GM12874 (cell line): ENCODE data around the gene ATF5.

Experiments
- TF ChIP-seq, protein P1 (sequence below): IDR thresholded peaks from 2 replicates; pipeline ENCODE4 v1.5.1; 2011; ENCODE audit warnings: low read depth, mild to moderate bottlenecking, control low read depth, low read length, moderate library complexity; ENCODE audit not compliant: insufficient read depth

The ATF5 gene

DNA sequence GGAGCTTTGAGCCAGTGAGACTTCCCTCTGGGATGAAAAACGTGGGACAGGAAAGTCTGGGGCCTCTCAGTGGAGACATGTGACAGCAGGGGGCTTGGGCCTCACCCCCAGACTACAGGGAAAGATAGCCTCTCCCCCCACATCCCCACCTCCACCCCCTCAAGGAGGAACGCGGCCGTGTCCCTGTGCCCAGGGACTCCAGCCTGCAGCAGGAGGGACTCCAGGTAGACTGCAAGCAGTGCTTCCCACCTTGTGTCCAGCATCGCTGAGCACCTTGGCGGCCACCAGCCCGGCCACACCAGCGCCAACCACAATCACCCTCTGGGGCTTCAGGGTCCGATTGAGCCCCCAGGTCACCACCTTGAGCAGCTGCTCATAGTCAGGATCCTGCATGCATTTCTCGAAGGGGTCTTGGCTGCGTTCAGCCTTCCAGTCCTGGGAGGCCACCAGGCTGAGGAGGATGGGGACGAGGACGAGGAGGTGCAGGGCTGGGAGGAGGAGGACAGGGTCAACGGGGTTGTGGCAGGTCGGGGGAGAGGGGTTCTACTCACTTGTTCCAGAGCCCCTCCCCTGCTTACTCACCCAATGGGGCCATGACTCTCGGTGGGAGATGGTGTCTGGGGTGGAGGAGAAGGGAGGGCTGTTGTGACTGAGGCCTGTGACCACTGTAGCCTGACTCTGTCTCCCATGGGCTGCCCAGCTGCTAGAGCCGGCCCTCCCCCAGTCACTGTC lies 33.3 kb upstream of the ATF5 start:
- TF ChIP-seq, protein P1, sequence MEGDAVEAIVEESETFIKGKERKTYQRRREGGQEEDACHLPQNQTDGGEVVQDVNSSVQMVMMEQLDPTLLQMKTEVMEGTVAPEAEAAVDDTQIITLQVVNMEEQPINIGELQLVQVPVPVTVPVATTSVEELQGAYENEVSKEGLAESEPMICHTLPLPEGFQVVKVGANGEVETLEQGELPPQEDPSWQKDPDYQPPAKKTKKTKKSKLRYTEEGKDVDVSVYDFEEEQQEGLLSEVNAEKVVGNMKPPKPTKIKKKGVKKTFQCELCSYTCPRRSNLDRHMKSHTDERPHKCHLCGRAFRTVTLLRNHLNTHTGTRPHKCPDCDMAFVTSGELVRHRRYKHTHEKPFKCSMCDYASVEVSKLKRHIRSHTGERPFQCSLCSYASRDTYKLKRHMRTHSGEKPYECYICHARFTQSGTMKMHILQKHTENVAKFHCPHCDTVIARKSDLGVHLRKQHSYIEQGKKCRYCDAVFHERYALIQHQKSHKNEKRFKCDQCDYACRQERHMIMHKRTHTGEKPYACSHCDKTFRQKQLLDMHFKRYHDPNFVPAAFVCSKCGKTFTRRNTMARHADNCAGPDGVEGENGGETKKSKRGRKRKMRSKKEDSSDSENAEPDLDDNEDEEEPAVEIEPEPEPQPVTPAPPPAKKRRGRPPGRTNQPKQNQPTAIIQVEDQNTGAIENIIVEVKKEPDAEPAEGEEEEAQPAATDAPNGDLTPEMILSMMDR: no peak

DNA sequence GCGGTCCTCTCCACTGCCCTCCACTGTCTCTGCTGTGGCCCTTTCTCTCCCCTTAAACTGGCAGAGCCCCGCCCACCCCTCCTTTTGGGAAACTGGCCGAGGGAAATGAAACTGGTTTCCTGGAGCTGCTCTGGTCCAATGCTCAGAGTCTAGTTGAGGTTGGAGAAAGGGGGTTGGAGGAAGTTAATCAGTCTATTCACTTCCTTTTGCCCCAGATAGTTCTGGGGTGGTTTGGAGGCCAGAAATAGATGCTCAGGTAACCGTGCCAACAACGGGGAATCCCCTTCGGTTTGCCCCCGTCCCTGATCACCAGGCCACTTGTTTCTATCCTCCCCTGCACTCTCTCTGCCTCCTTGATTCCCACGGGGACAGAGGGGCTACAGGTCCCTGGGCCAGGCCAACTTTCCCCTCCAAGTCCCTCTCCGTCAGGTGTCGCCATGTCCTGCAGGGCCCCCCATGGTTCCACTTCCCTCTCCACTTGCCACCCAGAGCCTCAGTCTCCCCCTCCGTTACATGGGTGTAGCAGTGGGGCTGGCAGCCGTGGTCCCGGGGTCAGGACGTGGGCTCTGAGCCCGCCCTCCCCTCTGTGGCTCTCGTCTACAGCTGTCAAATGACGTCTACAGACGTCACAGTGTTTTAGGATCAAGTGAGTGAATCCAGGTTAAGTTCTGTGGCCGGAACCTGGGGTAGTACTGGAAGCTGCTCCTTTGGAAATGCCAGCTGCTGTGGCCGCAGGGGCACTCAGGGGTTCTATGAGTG lies 32.0 kb upstream of the ATF5 start, which contains the start of gene IL4I1:
TSS of gene IL4I1 (minus strand) at position 25 of the 759 bp plus-strand sequence. CDS start 727 bp downstream, outside the sequence.
- TF ChIP-seq, protein P1: no peak

DNA sequence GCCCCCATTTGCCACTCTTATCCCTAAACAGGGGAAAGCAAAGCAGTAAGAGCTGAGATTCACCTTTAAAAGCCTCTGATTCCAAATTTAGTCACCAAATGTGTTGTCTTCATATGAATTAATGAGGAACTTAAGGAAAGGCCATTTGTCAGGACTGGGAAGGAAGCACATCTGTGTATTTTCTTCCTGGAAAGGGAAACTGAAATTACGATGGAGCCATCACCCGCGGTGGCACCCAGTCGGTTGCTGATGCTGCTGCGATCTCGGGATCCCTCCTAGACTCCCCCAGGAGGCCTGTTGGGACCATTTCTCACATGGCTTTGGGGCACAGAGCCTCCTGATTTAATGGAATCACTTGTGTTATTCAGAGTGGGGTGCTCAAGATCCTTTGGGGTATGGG lies 24.9 kb upstream of the ATF5 start:
- TF ChIP-seq, protein P1: no peak

DNA sequence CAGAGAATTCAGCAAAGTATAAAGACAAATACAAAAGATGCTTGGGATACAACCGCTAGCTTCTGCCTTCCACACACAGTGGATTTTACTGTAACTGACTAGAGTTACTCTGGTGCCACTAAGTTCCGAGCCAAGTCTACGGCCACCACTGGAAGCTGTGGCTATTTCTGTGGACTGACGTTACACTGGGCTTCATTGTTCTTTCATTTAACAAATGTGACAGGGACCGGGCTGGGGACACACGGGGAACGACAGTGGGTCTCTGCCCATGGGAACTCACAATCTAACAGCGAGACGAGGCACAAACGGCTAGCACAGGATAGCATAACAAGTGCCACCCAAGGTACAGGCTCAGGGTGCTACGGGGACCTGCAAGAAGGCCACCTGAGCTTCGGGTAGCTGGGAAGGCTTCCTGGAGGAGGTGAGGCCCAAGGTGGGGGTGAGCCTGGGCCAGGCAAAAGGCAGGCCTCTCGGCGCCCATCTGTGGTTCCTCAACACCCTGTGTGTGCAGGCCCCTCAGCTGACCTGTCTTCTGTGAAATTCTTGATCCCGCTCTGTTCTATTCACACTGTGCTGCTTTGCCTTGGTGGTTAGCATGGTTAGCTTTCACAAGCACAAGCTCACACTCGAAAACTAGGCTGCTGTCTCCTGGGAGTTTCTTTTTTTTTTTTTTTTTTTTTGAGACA lies 22.0 kb upstream of the ATF5 start:
- TF ChIP-seq, protein P1: no peak

DNA sequence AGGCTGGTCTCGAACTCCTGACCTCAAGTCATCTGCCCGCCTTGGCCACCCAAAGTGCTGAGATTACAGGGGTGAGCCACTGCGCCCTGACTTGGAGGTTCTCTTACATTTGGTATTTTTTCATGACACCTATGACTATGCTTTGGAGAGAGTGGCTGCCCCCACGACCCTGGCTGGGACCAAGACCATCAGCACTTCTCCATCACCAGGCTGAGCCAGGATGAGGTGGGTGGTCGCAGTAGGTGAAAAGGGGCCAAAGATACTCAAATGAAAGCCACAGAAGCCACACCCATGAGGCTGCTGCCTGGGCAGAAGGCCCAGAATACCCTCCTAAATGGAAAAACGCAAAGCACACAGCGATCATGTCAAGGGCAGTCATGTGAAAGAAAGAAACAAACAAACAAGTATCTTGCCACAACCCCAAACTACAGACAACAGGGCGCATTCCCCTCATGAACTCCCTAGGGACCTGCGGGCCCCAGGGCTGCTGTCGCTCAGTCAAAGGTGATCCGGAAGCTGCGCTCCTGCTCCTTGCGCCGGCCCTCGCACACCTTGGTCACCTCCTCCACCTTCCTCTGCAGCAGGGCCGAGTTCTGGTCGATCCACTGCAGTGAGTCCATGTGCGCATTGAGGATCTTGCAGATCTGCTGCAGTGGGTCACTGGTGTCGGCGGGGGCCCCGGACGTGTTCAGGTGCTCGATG lies 21.1 kb upstream of the ATF5 start:
- TF ChIP-seq, protein P1: no peak

DNA sequence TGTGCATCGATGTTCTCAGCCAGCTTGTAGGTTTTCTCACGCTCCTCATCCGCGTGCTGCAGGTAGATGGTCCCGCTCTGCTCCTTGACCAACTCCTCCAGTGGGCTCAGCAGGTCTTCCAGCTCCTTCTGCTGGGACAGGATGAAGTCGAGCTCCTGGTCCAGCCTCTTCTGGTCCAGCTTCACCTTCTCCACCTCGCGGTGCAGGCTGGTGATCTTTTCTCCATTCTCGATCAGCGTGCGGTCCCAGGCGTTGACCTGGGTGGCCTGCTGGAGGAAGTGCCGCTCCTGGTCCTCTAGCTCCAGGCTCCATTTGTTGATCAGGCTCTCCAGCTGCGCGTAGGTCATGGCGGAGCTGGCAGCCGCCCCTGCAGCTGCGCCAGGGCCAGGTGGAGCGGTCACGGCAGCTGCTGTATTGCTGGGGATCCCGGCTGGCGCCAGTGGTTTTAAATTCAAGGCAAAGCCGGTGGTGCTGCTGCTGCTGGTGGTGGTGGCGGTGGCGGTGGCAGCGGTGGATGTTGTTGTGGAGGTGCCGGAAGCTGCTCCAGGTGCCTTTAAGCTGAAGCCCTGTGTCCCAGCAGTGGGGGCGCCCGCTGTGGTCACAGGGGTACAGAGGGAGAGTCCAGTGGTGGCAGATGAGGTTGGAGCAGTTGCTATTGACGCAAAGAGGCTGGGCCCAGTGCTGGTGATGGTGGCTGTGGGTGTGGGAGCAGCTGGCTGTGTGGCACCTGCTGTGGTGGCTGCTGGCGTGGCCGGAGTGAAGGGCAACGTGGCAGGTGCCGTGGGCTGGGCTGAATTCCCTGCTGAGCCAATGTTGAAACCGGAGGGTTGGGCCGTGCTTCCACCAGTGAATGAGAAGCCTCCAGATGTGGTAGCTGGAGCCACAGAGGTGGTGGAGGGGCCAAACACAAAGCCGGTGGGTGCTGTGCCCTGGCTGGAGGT lies 20.3 kb upstream of the ATF5 start:
- TF ChIP-seq, protein P1: no peak
